GM19035 (cell line): ENCODE measurements around the gene RCVRN.
"Not testable (repeated sequence)": the region's sequence is repeated elsewhere in the genome, so short reads cannot be mapped to it uniquely, and the experiment has no call there.

Experiments used
- ATAC-seq: cut with Tn5 transposase; IDR thresholded peaks from one replicate; pipeline ENCODE4 v1.9.1; 2021; ENCODE audit not compliant: unreplicated experiment

RCVRN gene

GRCh38 chr17:9922012-9922848 lies 17.2 kb upstream of the RCVRN start:
- no peak for ATAC-seq

- ATAC-seq: not testable (repeated sequence)
Measured at GRCh38 chr17:9921216-9921615, 16.1 kb upstream of the RCVRN start.

GRCh38 chr17:9918804-9919352 lies 13.8 kb upstream of the RCVRN start:
- ATAC-seq: no peak

- ATAC-seq: no peak
Measured at GRCh38 chr17:9918352-9918751, 13.3 kb upstream of the RCVRN start.

- ATAC-seq: no peak
Measured at GRCh38 chr17:9917801-9918200, 12.7 kb upstream of the RCVRN start.

- ATAC-seq: no peak
Measured at GRCh38 chr17:9917131-9917530, 12.1 kb upstream of the RCVRN start.

- no peak for ATAC-seq
Measured at GRCh38 chr17:9916108-9916507, 11.0 kb upstream of the RCVRN start.

GRCh38 chr17:9913476-9913875 lies 8.4 kb upstream of the RCVRN start:
- no peak for ATAC-seq

GRCh38 chr17:9912121-9913099 lies 7.3 kb upstream of the RCVRN start:
- ATAC-seq: no peak

- ATAC-seq: no peak
Measured at GRCh38 chr17:9911089-9911488, 6.0 kb upstream of the RCVRN start.

GRCh38 chr17:9908649-9909042 lies 3.6 kb upstream of the RCVRN start:
- no peak for ATAC-seq

- ATAC-seq: no peak
Measured at GRCh38 chr17:9907883-9908648, 3.0 kb upstream of the RCVRN start.

GRCh38 chr17:9907131-9907530 lies 2.1 kb upstream of the RCVRN start:
- no peak for ATAC-seq

- no peak for ATAC-seq
Measured at GRCh38 chr17:9906616-9907015, 1.5 kb upstream of the RCVRN start.

- ATAC-seq: no peak
Measured at GRCh38 chr17:9905902-9906301, 831 bp upstream of the RCVRN start.

GRCh38 chr17:9904277-9905077 lies 594 bp downstream of the RCVRN start:
- ATAC-seq: no peak

- no peak for ATAC-seq
Measured at GRCh38 chr17:9902120-9902519, 3.0 kb downstream of the RCVRN start.

GRCh38 chr17:9900784-9901183 lies 4.3 kb downstream of the RCVRN start:
- ATAC-seq: no peak

GRCh38 chr17:9900044-9900594 lies 5.0 kb downstream of the RCVRN start:
- no peak for ATAC-seq
